SK-N-SH (cell line): ENCODE results near the gene MED8. TPM values are rescaled to one million over a fixed set of nuclear protein-coding genes. Genes with fewer than 3 reads are reported as not detected.

Experiments used
- CTCF ChIA-PET: fragments of 300-600, 350-600 bp; formaldehyde crosslinking; extraction: SDS; loops from one replicate; lab custom pipeline; 2021; lab: Yijun Ruan, JAX
- POLR2A ChIA-PET: fragments of 350-600 bp; sonication (Branson Sonifier 250); formaldehyde crosslinking; extraction: SDS; loops from one replicate; lab custom pipeline; 2020; ENCODE audit warnings: antibody characterized with exemption, inconsistent platforms; lab: Yijun Ruan, JAX
- DNase-seq: peaks from one replicate; pipeline ENCODE4 v3.0.0; 2012
- H2AFZ ChIP-seq: fragments of 200-600 bp; sonication (generic); 2 replicates; pipeline ENCODE4 v1.8.1; 2016; ENCODE audit warnings: antibody characterized with exemption, mild to moderate bottlenecking, low read depth
- H3F3A ChIP-seq: fragments of 200-600 bp; sonication (generic); replicated peaks from 2 replicates; pipeline ENCODE3; 2016; ENCODE audit warnings: antibody characterized with exemption, mild to moderate bottlenecking; ENCODE audit not compliant: insufficient read depth
- H3K27ac ChIP-seq, 2 experiments: fragments of 200-500 bp in 1 of 2; fragments of 200-600 bp in 1 of 2; sonication (Bioruptor generic) in 1 of 2; sonication (generic), shearing (Covaris generic) in 1 of 2; 2 replicates each; pipeline versions ENCODE4 v1.5.1 to v1.6.1; 2014 to 2016; ENCODE audit warnings: low read depth in 2 of 2, inconsistent platforms in 1 of 2, low read length in 1 of 2, mild to moderate bottlenecking in 1 of 2, mixed read lengths in 1 of 2
- H3K27me3 ChIP-seq: fragments of 200-600 bp; sonication (generic), shearing (Covaris generic); 2 replicates; pipeline ENCODE4 v1.6.1; 2016; ENCODE audit warnings: mixed run types; ENCODE audit not compliant: insufficient read depth
- H3K36me3 ChIP-seq, 2 experiments: fragments of 200-500 bp in 1 of 2; fragments of 200-600 bp in 1 of 2; sonication (Bioruptor generic) in 1 of 2; sonication (generic) in 1 of 2; replicated peaks in 1 of 2; 2 replicates each; pipeline versions ENCODE3 to v1.5.1; 2014 to 2016; ENCODE audit warnings: low read length in 1 of 2, mild to moderate bottlenecking in 1 of 2; ENCODE audit not compliant: insufficient read depth in 2 of 2, control insufficient read depth in 1 of 2
- H3K4me1 ChIP-seq, 2 experiments: fragments of 200-500 bp in 1 of 2; fragments of 200-600 bp in 1 of 2; sonication (Bioruptor generic) in 1 of 2; sonication (generic), shearing (Covaris generic) in 1 of 2; 2 replicates each; pipeline versions ENCODE4 v1.5.1 to v1.6.1; 2014 to 2016; ENCODE audit warnings: low read depth in 1 of 2, low read length in 1 of 2, mixed run types in 1 of 2; ENCODE audit not compliant: insufficient read depth in 2 of 2, control insufficient read depth in 1 of 2
- H3K4me2 ChIP-seq: fragments of 200-600 bp; sonication (generic), shearing (Covaris generic); 2 replicates; pipeline ENCODE4 v1.6.1; 2017; ENCODE audit warnings: mixed run types
- H3K4me3 ChIP-seq, 2 experiments: fragments of 200-500 bp in 1 of 2; fragments of 200-600 bp in 1 of 2; sonication (Bioruptor generic) in 1 of 2; sonication (generic), shearing (Covaris generic) in 1 of 2; 2 replicates each; pipeline versions ENCODE4 v1.5.1 to v1.8.1; 2014 to 2016; ENCODE audit warnings: low read depth in 2 of 2, inconsistent platforms in 1 of 2, low read length in 1 of 2, mild to moderate bottlenecking in 1 of 2, mixed read lengths in 1 of 2, moderate library complexity in 1 of 2
- H3K79me2 ChIP-seq: fragments of 200-600 bp; sonication (generic); 2 replicates; pipeline ENCODE4 v1.8.1; 2017; ENCODE audit warnings: mild to moderate bottlenecking; ENCODE audit not compliant: insufficient read depth
- H3K9ac ChIP-seq: fragments of 200-600 bp; sonication (generic); 2 replicates; pipeline ENCODE4 v1.6.1; 2017; ENCODE audit warnings: mixed run types
- H3K9me2 ChIP-seq: fragments of 200-600 bp; sonication (generic); 2 replicates; pipeline ENCODE4 v1.6.1; 2017; ENCODE audit warnings: mixed run types
- H3K9me3 ChIP-seq: fragments of 200-600 bp; sonication (generic); 2 replicates; pipeline ENCODE4 v1.6.1; 2017; ENCODE audit warnings: mixed run types, mild to moderate bottlenecking, moderate library complexity
- H4K20me1 ChIP-seq: fragments of 200-600 bp; sonication (generic); 2 replicates; pipeline ENCODE4 v1.6.1; 2017; ENCODE audit warnings: mild to moderate bottlenecking, mixed run types; ENCODE audit not compliant: insufficient read depth
- EP300 ChIP-seq, 2 experiments: IDR thresholded peaks; 2 replicates each; pipeline versions ENCODE4 v1.4.0 to v1.6.1; 2012; ENCODE audit warnings: borderline replicate concordance in 1 of 2, low read depth in 1 of 2, low read length in 1 of 2
- EZH2phosphoT487 ChIP-seq: fragments of 200-600 bp; sonication (generic); IDR thresholded peaks from 2 replicates; pipeline ENCODE4 v1.6.1; 2017; ENCODE audit warnings: low read depth, mixed run types, mild to moderate bottlenecking, antibody characterized with exemption, moderate library complexity, borderline replicate concordance
- FOSL2 ChIP-seq: IDR thresholded peaks from 2 replicates; pipeline ENCODE4 v1.4.0; 2012; ENCODE audit warnings: low read depth, mild to moderate bottlenecking, moderate library complexity, borderline replicate concordance
- NRF1 ChIP-seq: IDR thresholded peaks from 2 replicates; pipeline ENCODE4 v1.6.1; 2012; ENCODE audit warnings: low read depth, mild to moderate bottlenecking, low read length
- POLR2AphosphoS5 ChIP-seq: IDR thresholded peaks from 2 replicates; pipeline ENCODE4 v1.6.1; 2012; ENCODE audit warnings: low read depth, low read length
- RAD21 ChIP-seq: IDR thresholded peaks from 2 replicates; pipeline ENCODE4 v1.6.1; 2012; ENCODE audit warnings: mild to moderate bottlenecking, low read length
- RFX5 ChIP-seq: IDR thresholded peaks from 2 replicates; pipeline ENCODE4 v1.6.1; 2012; ENCODE audit warnings: mild to moderate bottlenecking, improper control_type of control experiment, low read length
- RXRA ChIP-seq: IDR thresholded peaks from 2 replicates; pipeline ENCODE4 v1.4.0; 2012; ENCODE audit warnings: low read depth, mild to moderate bottlenecking, borderline replicate concordance
- SIN3A ChIP-seq: IDR thresholded peaks from 2 replicates; pipeline ENCODE4 v1.6.1; 2012; ENCODE audit warnings: low read depth, mild to moderate bottlenecking, low read length, moderate library complexity, borderline replicate concordance
- TEAD4 ChIP-seq: IDR thresholded peaks from 2 replicates; pipeline ENCODE4 v1.4.0; 2012; ENCODE audit warnings: mild to moderate bottlenecking, borderline replicate concordance; ENCODE audit not compliant: insufficient read depth
- YY1 ChIP-seq: IDR thresholded peaks from 2 replicates; pipeline ENCODE4 v1.4.0; 2012; ENCODE audit warnings: low read depth, mild to moderate bottlenecking
- WGBS: methylation state at CpG from one replicate; pipeline ENCODE4 v1.1.6; 2017; ENCODE audit warnings: low lambda C conversion rate; 5-methylcytosine and 5-hydroxymethylcytosine counted together
- polyA plus RNA-seq, 3 experiments: library from polyadenylated mRNA; depleted of rRNA; stranded (reverse); fragments of >200 nt; gene quantifications; 2 replicates each; pipeline ENCODE4 v1.2.3, GENCODE V29; 2012
- TF ChIP-seq, protein P1 (sequence below): IDR thresholded peaks from 2 replicates; pipeline ENCODE4 v1.4.0; 2012; ENCODE audit warnings: low read depth, borderline replicate concordance
- TF ChIP-seq, protein P2 (sequence below): IDR thresholded peaks from 2 replicates; pipeline ENCODE4 v1.4.0; 2012; ENCODE audit warnings: low read depth
- TF ChIP-seq, protein P3 (sequence below): IDR thresholded peaks from 2 replicates; pipeline ENCODE4 v1.4.0; 2012; ENCODE audit warnings: low read depth, borderline replicate concordance
- TF ChIP-seq, protein P4 (sequence below): IDR thresholded peaks from 2 replicates; pipeline ENCODE4; 2012

MED8 gene
- polyA plus RNA-seq, 1 of the 3 experiments (the other 2 are of a cell fraction): 33.7 TPM

DNA sequence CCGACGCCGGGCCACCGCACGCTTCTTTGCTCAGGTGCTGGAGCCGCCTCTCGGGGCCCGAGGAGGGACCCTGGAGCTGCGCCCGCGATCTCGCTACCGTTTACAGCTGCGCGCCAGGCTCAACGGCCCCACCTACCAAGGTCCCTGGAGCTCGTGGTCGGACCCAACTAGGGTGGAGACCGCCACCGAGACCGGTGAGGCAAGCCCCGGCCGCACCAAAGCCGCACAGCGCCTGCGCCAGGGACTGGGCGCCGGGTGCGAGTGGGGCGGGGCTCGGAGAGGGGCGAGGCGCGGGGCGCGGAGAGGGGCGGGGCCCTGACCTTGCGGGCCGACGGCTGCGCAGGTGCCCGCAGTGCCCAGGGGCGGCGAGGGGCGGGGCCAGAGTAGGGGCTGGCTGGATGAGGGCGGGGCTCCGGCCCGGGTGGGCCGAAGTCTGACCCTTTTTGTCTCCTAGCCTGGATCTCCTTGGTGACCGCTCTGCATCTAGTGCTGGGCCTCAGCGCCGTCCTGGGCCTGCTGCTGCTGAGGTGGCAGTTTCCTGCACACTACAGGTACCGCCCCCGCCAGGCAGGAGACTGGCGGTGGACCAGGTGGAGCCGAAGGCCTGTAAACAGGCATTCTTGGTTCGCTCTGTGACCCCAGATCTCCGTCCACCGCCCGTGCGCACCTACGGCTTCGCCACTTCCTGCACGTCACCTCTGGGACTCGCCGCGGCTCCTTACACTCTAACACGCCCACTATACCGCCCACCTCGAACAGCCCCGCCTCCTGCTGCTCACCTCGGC is 40.6 kb downstream of the MED8 start:
- Histone ChIP-seq H3F3A (peaks cover 10% of the 10 kb centered on the region), H3K4me3 (peak overlapping the region; percentile 49 to 56), H3K9me3 (no peaks in the 10 kb centered on the region), H3K4me2 (peak overlapping the region; percentile 63), H3K27ac (peak overlapping the region in 1 of 2 experiments; percentile 84; a peak in 1 of 4 replicates), H3K79me2 (no peaks in the 10 kb centered on the region), H3K27me3 (no peaks in the 10 kb centered on the region), H2AFZ (peak overlapping the region; percentile 84; the same call in 1 of the 2 replicates), H3K36me3 (no peaks in the 10 kb centered on the region), H3K9ac (no peak overlapping the region), H3K4me1 (peaks cover 13 to 14% of the 10 kb centered on the region in 2 experiments; a peak in 2 of 4 replicates), H4K20me1 (no peaks in the 10 kb centered on the region), H3K9me2 (no peaks in the 10 kb centered on the region)
- ChIA-PET POLR2A (interaction anchor here (0.6 to 1.4 kb wide), 3 partner anchors 9 to 315 kb away, joined by 3 to 8 read pairs (median 3); partner anchors contain the start of gene CDC20), CTCF (interaction anchor here (0.8 to 1.3 kb wide), 2 partner anchors 9 to 122 kb away, joined by 3 to 4 read pairs; partner anchors contain the start of gene CDC20)
- peak; percentile 98 for DNase-seq
- TF ChIP-seq, protein P1, sequence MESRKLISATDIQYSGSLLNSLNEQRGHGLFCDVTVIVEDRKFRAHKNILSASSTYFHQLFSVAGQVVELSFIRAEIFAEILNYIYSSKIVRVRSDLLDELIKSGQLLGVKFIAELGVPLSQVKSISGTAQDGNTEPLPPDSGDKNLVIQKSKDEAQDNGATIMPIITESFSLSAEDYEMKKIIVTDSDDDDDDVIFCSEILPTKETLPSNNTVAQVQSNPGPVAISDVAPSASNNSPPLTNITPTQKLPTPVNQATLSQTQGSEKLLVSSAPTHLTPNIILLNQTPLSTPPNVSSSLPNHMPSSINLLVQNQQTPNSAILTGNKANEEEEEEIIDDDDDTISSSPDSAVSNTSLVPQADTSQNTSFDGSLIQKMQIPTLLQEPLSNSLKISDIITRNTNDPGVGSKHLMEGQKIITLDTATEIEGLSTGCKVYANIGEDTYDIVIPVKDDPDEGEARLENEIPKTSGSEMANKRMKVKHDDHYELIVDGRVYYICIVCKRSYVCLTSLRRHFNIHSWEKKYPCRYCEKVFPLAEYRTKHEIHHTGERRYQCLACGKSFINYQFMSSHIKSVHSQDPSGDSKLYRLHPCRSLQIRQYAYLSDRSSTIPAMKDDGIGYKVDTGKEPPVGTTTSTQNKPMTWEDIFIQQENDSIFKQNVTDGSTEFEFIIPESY: no peak
- TF ChIP-seq NRF1: peak; percentile 82
- 18% methylated on average over 15 of the region's 72 CpGs for WGBS

DNA sequence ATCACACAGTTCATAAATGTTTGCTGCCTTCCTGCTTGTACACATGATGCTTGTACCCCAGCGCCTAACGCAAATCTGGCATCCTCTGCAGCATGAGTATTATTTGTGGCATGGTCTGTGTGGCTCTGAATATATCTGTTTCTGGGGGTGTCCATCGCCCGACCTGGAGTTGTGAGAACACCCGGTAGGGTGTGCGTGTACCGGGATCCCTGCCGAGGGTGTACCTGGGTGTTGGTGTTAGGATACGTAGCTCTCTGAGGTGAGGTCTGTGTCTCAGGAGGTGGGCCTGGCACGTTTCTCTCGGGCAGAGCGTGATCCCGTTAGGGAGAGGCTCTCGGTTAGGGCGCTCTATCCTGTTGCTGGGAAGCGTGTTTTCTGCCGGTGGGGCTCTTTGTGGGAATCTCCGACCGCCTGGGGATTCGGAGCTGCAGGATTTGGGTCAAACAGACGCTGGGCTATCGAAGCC is 41.2 kb downstream of the MED8 start:
- no peaks in the 10 kb centered on the region for H4K20me1 ChIP-seq
- WGBS: 53% methylated on average over 12 of the region's 22 CpGs
- TF ChIP-seq POLR2AphosphoS5: no peak
- TF ChIP-seq, protein P2, sequence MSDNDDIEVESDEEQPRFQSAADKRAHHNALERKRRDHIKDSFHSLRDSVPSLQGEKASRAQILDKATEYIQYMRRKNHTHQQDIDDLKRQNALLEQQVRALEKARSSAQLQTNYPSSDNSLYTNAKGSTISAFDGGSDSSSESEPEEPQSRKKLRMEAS: no peak
- no peak for TF ChIP-seq RXRA
- TF ChIP-seq, protein P3, sequence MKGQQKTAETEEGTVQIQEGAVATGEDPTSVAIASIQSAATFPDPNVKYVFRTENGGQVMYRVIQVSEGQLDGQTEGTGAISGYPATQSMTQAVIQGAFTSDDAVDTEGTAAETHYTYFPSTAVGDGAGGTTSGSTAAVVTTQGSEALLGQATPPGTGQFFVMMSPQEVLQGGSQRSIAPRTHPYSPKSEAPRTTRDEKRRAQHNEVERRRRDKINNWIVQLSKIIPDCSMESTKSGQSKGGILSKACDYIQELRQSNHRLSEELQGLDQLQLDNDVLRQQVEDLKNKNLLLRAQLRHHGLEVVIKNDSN: no peak
- TF ChIP-seq SIN3A: no peak
- no peak for TF ChIP-seq FOSL2
- no peak for TF ChIP-seq RAD21
- TF ChIP-seq YY1: no peak
- no peak for TF ChIP-seq EP300 (IDR thresholded peaks at IDR 0.05; ENCODE audit: borderline replicate concordance in 1 of 2, low read depth in 1 of 2, low read length in 1 of 2)
- no peak for TF ChIP-seq EZH2phosphoT487
- TF ChIP-seq, protein P4, sequence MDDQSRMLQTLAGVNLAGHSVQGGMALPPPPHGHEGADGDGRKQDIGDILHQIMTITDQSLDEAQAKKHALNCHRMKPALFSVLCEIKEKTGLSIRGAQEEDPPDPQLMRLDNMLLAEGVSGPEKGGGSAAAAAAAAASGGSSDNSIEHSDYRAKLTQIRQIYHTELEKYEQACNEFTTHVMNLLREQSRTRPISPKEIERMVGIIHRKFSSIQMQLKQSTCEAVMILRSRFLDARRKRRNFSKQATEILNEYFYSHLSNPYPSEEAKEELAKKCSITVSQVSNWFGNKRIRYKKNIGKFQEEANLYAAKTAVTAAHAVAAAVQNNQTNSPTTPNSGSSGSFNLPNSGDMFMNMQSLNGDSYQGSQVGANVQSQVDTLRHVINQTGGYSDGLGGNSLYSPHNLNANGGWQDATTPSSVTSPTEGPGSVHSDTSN: no peak
- no peak for TF ChIP-seq RFX5
- TF ChIP-seq TEAD4: no peak
- TF ChIP-seq, all 33 proteins: peak for 0
- ChIA-PET CTCF (interaction anchor here (0.8 to 1.3 kb wide), 2 partner anchors 10 to 122 kb away, joined by 3 to 4 read pairs; partner anchors contain the start of gene CDC20), POLR2A (interaction anchor here (0.9 to 1.4 kb wide), 2 partner anchors 8 to 10 kb away, joined by 3 to 8 read pairs; partner anchors contain the start of gene CDC20)
- Histone ChIP-seq H3K4me1 (peaks cover 13 to 14% of the 10 kb centered on the region in 2 experiments; a peak in 2 of 4 replicates), H3K36me3 (no peaks in the 10 kb centered on the region), H2AFZ (peak overlapping the region; percentile 74; the same call in 1 of the 2 replicates), H3F3A (peaks cover 10% of the 10 kb centered on the region), H3K27ac (peak overlapping the region in 1 of 2 experiments; percentile 51; a peak in 1 of 4 replicates), H3K9me2 (no peaks in the 10 kb centered on the region), H3K4me3 (peak overlapping the region; percentile 49 to 56; a peak in 3 of 4 replicates), H3K4me2 (peak overlapping the region; percentile 63; the same call in 1 of the 2 replicates), H3K79me2 (no peaks in the 10 kb centered on the region), H3K27me3 (no peaks in the 10 kb centered on the region), H3K9me3 (no peaks in the 10 kb centered on the region), H3K9ac (no peak overlapping the region)
- no peak for DNase-seq
